Caco-2 (cell line): ENCODE results near the gene CD247. TPM values are rescaled to one million over a fixed set of nuclear protein-coding genes. Genes with fewer than 3 reads are reported as not detected.

Experiments used
- BruUV-seq: library from RNA; stranded (reverse); fragments of 400-500 nt; replicated peaks from 2 replicates; lab custom pipeline; 2021; lab: Mats Ljungman, UMichigan
- CTCF ChIA-PET: fragments of 300-600 bp; sonication (Branson Sonifier 250); formaldehyde crosslinking; loops from one replicate; lab custom pipeline; 2022; ENCODE audit warnings: antibody characterized with exemption; lab: Charles Lee
- POLR2A ChIA-PET: fragments of 300-600 bp; sonication (Branson Sonifier 250); formaldehyde crosslinking; loops from one replicate; lab custom pipeline; 2022; ENCODE audit warnings: antibody characterized with exemption; lab: Charles Lee
- DNase-seq, 2 experiments: peaks; one replicate each; pipeline versions ENCODE4 v3.0.0 to v3.0.0-alpha.2; 2020 to 2022
- H3K27me3 ChIP-seq: replicated peaks from 2 replicates; pipeline ENCODE4 v1.6.0; 2011; ENCODE audit warnings: low read length; ENCODE audit not compliant: control insufficient read depth, insufficient read depth
- H3K36me3 ChIP-seq: 2 replicates; pipeline ENCODE4 v1.5.1; 2011; ENCODE audit warnings: low read length; ENCODE audit not compliant: control insufficient read depth, insufficient read depth
- H3K4me1 ChIP-seq: fragments of 250-450 bp; sonication (Bioruptor Pico); 2 replicates; pipeline ENCODE4 v1.5.1; 2020; ENCODE audit warnings: mild to moderate bottlenecking
- H3K4me3 ChIP-seq: 2 replicates; pipeline ENCODE4 v1.5.1; 2011; ENCODE audit warnings: low read depth, mild to moderate bottlenecking, control low read depth, low read length
- H3K9me3 ChIP-seq: fragments of 250-450 bp; sonication (Bioruptor Pico); 2 replicates; pipeline ENCODE4 v1.5.1; 2020; ENCODE audit warnings: mild to moderate bottlenecking, moderate library complexity
- H3K27ac Mint-ChIP-seq: one replicate; pipeline ENCODE4 v1.8.0; 2022; ENCODE audit warnings: mixed read lengths; ENCODE audit not compliant: unreplicated experiment
- H3K27me3 Mint-ChIP-seq: one replicate; pipeline ENCODE4 v1.8.0; 2022; ENCODE audit warnings: mixed read lengths; ENCODE audit not compliant: insufficient read depth, unreplicated experiment
- H3K36me3 Mint-ChIP-seq: one replicate; pipeline ENCODE4 v1.8.0; 2022; ENCODE audit warnings: mild to moderate bottlenecking, mixed read lengths; ENCODE audit not compliant: insufficient read depth, unreplicated experiment
- H3K4me1 Mint-ChIP-seq: one replicate; pipeline ENCODE4 v1.8.0; 2022; ENCODE audit warnings: low read depth, mixed read lengths; ENCODE audit not compliant: unreplicated experiment
- H3K4me3 Mint-ChIP-seq: one replicate; pipeline ENCODE4 v1.8.0; 2022; ENCODE audit warnings: mild to moderate bottlenecking, moderate library complexity, mixed read lengths; ENCODE audit not compliant: unreplicated experiment
- H3K9me3 Mint-ChIP-seq: one replicate; pipeline ENCODE4 v1.8.0; 2022; ENCODE audit warnings: mixed read lengths; ENCODE audit not compliant: unreplicated experiment
- intact Hi-C: fragments of 100-400 bp; cut with micrococcal nuclease; formaldehyde crosslinking; loops from one replicate; pipeline ENCODE4 v1.10.0; 2022; ENCODE audit not compliant: unreplicated experiment
- total RNA-seq: library from RNA; stranded (reverse); gene quantifications from 2 replicates; pipeline ENCODE4 v1.2.3, GENCODE V29; 2022
- TF ChIP-seq, protein P1 (sequence below), 2 experiments: fragments of 200-600 bp in 1 of 2; IDR thresholded peaks; 1 replicate in 1 of 2; 2 replicates in 1 of 2; pipeline versions ENCODE4 v1.5.1 to v1.8.0; 2011 to 2022; ENCODE audit warnings: antibody characterized with exemption in 1 of 2, control low read depth in 1 of 2, inconsistent platforms in 1 of 2, low read depth in 1 of 2, low read length in 1 of 2, mild to moderate bottlenecking in 1 of 2, moderate library complexity in 1 of 2; ENCODE audit not compliant: insufficient read depth in 1 of 2, severe bottlenecking in 1 of 2, unreplicated experiment in 1 of 2

Gene CD247
- total RNA-seq, 1 experiment from 2014 or later, result not detected

DNA sequence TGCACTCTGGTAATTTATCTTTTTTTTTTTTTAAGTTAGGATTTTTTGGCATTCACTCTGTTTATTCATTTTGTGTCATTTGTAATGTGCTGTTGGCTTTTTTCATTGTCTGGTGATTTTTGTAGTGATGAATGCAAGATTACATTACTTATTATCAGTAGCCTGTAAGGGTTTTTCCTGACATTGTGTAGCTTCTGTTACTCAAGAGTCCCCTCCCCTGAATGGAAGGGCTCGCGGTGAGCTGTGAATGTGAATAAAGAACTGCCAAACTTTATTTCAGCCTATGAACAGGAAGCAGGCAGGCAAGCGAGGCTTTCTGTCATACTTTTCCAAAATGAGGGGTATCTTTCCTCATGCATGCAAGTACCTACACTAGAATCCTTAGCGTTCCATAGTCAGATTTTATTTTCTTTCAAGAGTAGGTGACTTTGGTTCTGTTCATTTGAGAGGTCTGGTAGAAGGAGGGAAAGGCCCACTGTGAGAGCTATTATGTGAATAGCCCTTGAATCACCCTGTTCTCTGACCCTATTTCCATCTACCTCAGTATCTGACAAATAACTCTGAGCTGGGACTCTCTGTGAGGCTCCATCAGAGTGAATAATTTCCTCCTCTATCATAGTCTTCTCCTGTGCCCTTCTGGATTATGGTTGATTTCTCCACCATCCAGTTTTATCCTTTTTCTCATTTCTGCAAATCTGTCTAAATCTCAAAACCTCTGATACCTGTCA lies 114.0 kb downstream of the CD247 start:
- TF ChIP-seq, protein P1, sequence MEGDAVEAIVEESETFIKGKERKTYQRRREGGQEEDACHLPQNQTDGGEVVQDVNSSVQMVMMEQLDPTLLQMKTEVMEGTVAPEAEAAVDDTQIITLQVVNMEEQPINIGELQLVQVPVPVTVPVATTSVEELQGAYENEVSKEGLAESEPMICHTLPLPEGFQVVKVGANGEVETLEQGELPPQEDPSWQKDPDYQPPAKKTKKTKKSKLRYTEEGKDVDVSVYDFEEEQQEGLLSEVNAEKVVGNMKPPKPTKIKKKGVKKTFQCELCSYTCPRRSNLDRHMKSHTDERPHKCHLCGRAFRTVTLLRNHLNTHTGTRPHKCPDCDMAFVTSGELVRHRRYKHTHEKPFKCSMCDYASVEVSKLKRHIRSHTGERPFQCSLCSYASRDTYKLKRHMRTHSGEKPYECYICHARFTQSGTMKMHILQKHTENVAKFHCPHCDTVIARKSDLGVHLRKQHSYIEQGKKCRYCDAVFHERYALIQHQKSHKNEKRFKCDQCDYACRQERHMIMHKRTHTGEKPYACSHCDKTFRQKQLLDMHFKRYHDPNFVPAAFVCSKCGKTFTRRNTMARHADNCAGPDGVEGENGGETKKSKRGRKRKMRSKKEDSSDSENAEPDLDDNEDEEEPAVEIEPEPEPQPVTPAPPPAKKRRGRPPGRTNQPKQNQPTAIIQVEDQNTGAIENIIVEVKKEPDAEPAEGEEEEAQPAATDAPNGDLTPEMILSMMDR (IDR thresholded peaks at IDR 0.05; ENCODE audit: insufficient read depth in 1 of 2, low read depth in 1 of 2, low read length in 1 of 2, severe bottlenecking in 1 of 2, unreplicated experiment in 1 of 2), result no peak
- no peak overlapping the region for H3K4me3 ChIP-seq
- CTCF ChIA-PET, result no interaction called here
- Mint-ChIP-seq H3K27ac (no peak overlapping the region), H3K36me3 (peaks cover 33% of the 10 kb centered on the region), H3K4me1 (no peaks in the 10 kb centered on the region), H3K27me3 (no peaks in the 10 kb centered on the region), H3K9me3 (no peaks in the 10 kb centered on the region), H3K4me3 (no peak overlapping the region)
- DNase-seq, result no peak
- intact Hi-C loops, result loop anchor here (2.0 kb wide), 1 partner anchor 128 kb away; no protein-coding TSS in a partner anchor
- no TSS peak for BruUV-seq
- no peaks in the 10 kb centered on the region for H3K4me1 ChIP-seq
- H3K9me3 ChIP-seq, result no peaks in the 10 kb centered on the region
- POLR2A ChIA-PET, result no interaction called here
- no peaks in the 10 kb centered on the region for H3K36me3 ChIP-seq
- no peaks in the 10 kb centered on the region for H3K27me3 ChIP-seq

- Mint-ChIP-seq H3K4me3 (no peak overlapping the region), H3K9me3 (no peaks in the 10 kb centered on the region), H3K36me3 (peaks cover 42% of the 10 kb centered on the region), H3K27me3 (no peaks in the 10 kb centered on the region), H3K27ac (no peak overlapping the region), H3K4me1 (no peaks in the 10 kb centered on the region)
- TF ChIP-seq, protein P1 (IDR thresholded peaks at IDR 0.05; ENCODE audit: insufficient read depth in 1 of 2, low read depth in 1 of 2, low read length in 1 of 2, severe bottlenecking in 1 of 2, unreplicated experiment in 1 of 2), result peak; percentile 67 to 70
- CTCF ChIA-PET, result interaction anchor here (1.1 to 1.2 kb wide), 2 partner anchors 59 to 139 kb away, joined by 3 read pairs; no protein-coding TSS in a partner anchor
- intact Hi-C loops, result no loop called here
- Histone ChIP-seq H3K4me3 (no peak overlapping the region), H3K9me3 (no peaks in the 10 kb centered on the region), H3K27me3 (no peaks in the 10 kb centered on the region), H3K36me3 (peaks cover 1% of the 10 kb centered on the region; the same call in 1 of the 2 replicates), H3K4me1 (no peaks in the 10 kb centered on the region)
- no TSS peak for BruUV-seq
- peak; percentile 67 to 68 for DNase-seq
- POLR2A ChIA-PET, result no interaction called here
Measured at GRCh38 chr1:167401260-167401873, 117.0 kb downstream of the CD247 start.

GRCh38 chr1:167400359-167400953 lies 117.9 kb downstream of the CD247 start:
- Mint-ChIP-seq H3K4me1 (no peaks in the 10 kb centered on the region), H3K36me3 (peaks cover 39% of the 10 kb centered on the region), H3K9me3 (no peaks in the 10 kb centered on the region), H3K27ac (no peak overlapping the region), H3K27me3 (no peaks in the 10 kb centered on the region), H3K4me3 (no peak overlapping the region)
- H3K27me3 ChIP-seq, result no peaks in the 10 kb centered on the region
- ChIA-PET POLR2A (no interaction called here), CTCF (no interaction called here)
- no peaks in the 10 kb centered on the region for H3K9me3 ChIP-seq
- no peak for DNase-seq
- intact Hi-C loops, result no loop called here
- H3K4me3 ChIP-seq, result no peak overlapping the region
- TF ChIP-seq, protein P1 (IDR thresholded peaks at IDR 0.05; ENCODE audit: insufficient read depth in 1 of 2, low read depth in 1 of 2, low read length in 1 of 2, severe bottlenecking in 1 of 2, unreplicated experiment in 1 of 2), result no peak
- H3K4me1 ChIP-seq, result no peaks in the 10 kb centered on the region
- no TSS peak for BruUV-seq
- peaks cover 1% of the 10 kb centered on the region; the same call in 1 of the 2 replicates for H3K36me3 ChIP-seq
